ENCODE results near the gene TSSK3. TPM values are rescaled to one million over a fixed set of nuclear protein-coding genes. Genes with fewer than 3 reads are reported as not detected.

Gene TSSK3
- total and polyA plus RNA-seq, 9 of the 15 experiments (the other 6 are each of a cell fraction or from before 2014, with no cell fraction given): 0.27 to 2.8 (median 1.9) TPM

DNA sequence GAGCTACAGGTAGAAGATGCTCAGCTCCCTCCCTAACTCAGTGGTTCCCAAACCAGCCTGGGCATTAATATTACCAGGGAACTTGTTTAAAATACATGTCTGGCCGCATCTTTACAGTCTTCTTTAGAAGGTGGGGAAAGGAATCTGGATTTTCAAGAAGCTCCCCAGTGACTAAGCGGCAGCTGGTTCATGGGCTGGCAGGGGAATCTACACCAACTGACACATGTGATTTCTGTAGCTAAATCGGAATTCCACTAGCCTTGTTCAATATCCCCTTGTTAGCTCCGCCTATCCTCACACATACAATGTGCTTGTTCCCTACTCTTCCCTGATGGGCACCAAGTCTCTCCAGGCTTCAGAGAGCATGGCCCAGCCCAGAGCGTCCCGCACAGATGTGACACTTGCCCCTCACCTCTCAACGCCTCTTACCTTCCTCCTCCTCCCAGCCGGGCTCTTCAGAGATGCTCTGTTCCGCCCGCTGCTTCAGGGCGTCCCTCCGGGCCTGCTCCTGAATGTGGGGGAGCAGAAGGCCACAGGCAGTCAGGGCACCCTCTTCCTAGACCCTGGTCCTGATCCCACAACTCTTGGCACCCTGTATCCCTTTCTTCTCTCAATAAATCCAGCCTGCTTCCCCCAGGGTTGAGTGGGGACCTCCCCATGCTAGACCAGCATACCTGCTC is 15.3 kb downstream of the TSSK3 start (continued):
- TF ChIP-seq ZFP30 (CRISPR knock-in tag; IDR thresholded peaks at IDR 0.05; ENCODE audit: borderline replicate concordance) (no peak), LARP7 (IDR thresholded peaks at IDR 0.05) (no peak), GATAD2B (IDR thresholded peaks at IDR 0.05; ENCODE audit: borderline replicate concordance) (no peak), ZC3H11A (IDR thresholded peaks at IDR 0.05; ENCODE audit: low read depth, low read length) (no peak), RBM25 (IDR thresholded peaks at IDR 0.05; ENCODE audit: low read depth, low read length, severe bottlenecking) (no peak), ZNF644 (tag; IDR thresholded peaks at IDR 0.05; ENCODE audit: low read depth) (no peak), MAFF (IDR thresholded peaks at IDR 0.05; ENCODE audit: low read length) (no peak), SMARCE1 (IDR thresholded peaks at IDR 0.05) (no peak), ZNF347 (CRISPR knock-in tag; IDR thresholded peaks at IDR 0.05; ENCODE audit: low read depth) (no peak), ETV1 (tag; conservative IDR thresholded peaks at IDR 0.05; ENCODE audit: low read depth) (no peak), ZBTB1 (CRISPR knock-in tag; IDR thresholded peaks at IDR 0.05; ENCODE audit: borderline replicate concordance, low read depth) (no peak)
- TF ChIP-seq, protein P1, sequence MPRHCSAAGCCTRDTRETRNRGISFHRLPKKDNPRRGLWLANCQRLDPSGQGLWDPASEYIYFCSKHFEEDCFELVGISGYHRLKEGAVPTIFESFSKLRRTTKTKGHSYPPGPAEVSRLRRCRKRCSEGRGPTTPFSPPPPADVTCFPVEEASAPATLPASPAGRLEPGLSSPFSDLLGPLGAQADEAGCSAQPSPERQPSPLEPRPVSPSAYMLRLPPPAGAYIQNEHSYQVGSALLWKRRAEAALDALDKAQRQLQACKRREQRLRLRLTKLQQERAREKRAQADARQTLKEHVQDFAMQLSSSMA (CRISPR knock-in tag; IDR thresholded peaks at IDR 0.05): no peak
- TF ChIP-seq, protein P2, sequence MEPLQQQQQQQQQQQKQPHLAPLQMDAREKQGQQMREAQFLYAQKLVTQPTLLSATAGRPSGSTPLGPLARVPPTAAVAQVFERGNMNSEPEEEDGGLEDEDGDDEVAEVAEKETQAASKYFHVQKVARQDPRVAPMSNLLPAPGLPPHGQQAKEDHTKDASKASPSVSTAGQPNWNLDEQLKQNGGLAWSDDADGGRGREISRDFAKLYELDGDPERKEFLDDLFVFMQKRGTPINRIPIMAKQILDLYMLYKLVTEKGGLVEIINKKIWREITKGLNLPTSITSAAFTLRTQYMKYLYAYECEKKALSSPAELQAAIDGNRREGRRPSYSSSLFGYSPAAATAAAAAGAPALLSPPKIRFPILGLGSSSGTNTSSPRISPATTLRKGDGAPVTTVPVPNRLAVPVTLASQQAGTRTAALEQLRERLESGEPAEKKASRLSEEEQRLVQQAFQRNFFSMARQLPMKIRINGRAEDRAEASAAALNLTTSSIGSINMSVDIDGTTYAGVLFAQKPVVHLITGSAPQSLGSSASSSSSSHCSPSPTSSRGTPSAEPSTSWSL (CRISPR knock-in tag; IDR thresholded peaks at IDR 0.05; ENCODE audit: borderline replicate concordance): no peak
